ENCODE data around the gene SH3D21. TPM values are rescaled to one million over a fixed set of nuclear protein-coding genes. Genes with fewer than 3 reads are reported as not detected.

Gene SH3D21
- total RNA-seq, 1 experiment from 2014 or later, result 18.3 TPM

- Histone ChIP-seq H3K79me2 (ENCODE audit: insufficient read depth, low read length) (no peaks in the 10 kb centered on the region), H2BK20ac (ENCODE audit: low read depth, low read length, poor library complexity, severe bottlenecking) (no peak overlapping the region), H2AFZ (ENCODE audit: low read length) (no peak overlapping the region), H4K91ac (ENCODE audit: insufficient read length, low read depth, low read length) (no peak overlapping the region), H3K27me3 (ENCODE audit: insufficient read depth, low read length) (no peaks in the 10 kb centered on the region), H4K5ac (ENCODE audit: insufficient read length, low read depth, low read length) (no peak overlapping the region), H3K79me1 (ENCODE audit: insufficient read depth, low read depth, low read length, poor library complexity, severe bottlenecking) (no peaks in the 10 kb centered on the region), H3K4me2 (ENCODE audit: insufficient read depth, insufficient read length, low read length) (no peak overlapping the region), H2AK5ac (ENCODE audit: insufficient read length, low read length) (no peak overlapping the region), H3K9ac (ENCODE audit: extremely low read depth, insufficient read length, low read length) (no peak overlapping the region), H2BK15ac (ENCODE audit: low read depth, low read length) (no peak overlapping the region), H2BK120ac (ENCODE audit: low read depth, low read length, poor library complexity, severe bottlenecking) (no peak overlapping the region), H3K18ac (ENCODE audit: insufficient read length, low read depth, low read length) (no peak overlapping the region), H2BK12ac (ENCODE audit: insufficient read length, low read depth, low read length) (no peak overlapping the region), H3K9me3 (ENCODE audit: control insufficient read depth, low read depth, low read length) (no peaks in the 10 kb centered on the region), H3K14ac (ENCODE audit: insufficient read depth, low read length) (no peak overlapping the region), H3K4me1 (ENCODE audit: insufficient read depth, low read length) (no peaks in the 10 kb centered on the region), H4K20me1 (ENCODE audit: control insufficient read depth, insufficient read depth, insufficient read length) (peaks cover 5% of the 10 kb centered on the region), H2BK5ac (ENCODE audit: insufficient read length, low read length) (no peak overlapping the region), H3K27ac (ENCODE audit: insufficient read length, low read depth, low read length) (no peak overlapping the region), H3K4ac (ENCODE audit: low read depth, low read length) (no peak overlapping the region), H3T11ph (ENCODE audit: low read length) (no peak overlapping the region), H3K23me2 (ENCODE audit: insufficient read length, low read depth, low read length, poor library complexity, severe bottlenecking) (peaks cover 23% of the 10 kb centered on the region), H3K56ac (ENCODE audit: insufficient read length, low read depth, low read length) (no peak overlapping the region), H4K8ac (replicated peaks; ENCODE audit: insufficient read length, low read depth, low read length) (no peak overlapping the region), H3K23ac (ENCODE audit: insufficient read length, low read depth, low read length) (no peak overlapping the region)
- peaks cover 0 to 2% (median 0%) of the 10 kb centered on the region in 3 experiments; a peak in 2 of 7 replicates for H3K36me3 Mint-ChIP-seq (ENCODE audit: insufficient read depth in 1 of 3, low read depth in 3 of 3)
- TF ChIP-seq CTCF (conservative IDR thresholded peaks at IDR 0.05), result no peak
- peaks cover 19 to 20% of the 10 kb centered on the region in 2 experiments for H3K4me1 Mint-ChIP-seq
- H3K9me3 Mint-ChIP-seq, result no peaks in the 10 kb centered on the region; a peak in 1 of 5 replicates
- WGBS (ENCODE audit: extremely low coverage, insufficient read length, low lambda C conversion rate), result no CpG with 5 or more reads among the region's 6 CpGs
- H3K27me3 Mint-ChIP-seq (ENCODE audit: low read depth), result peaks cover 39% of the 10 kb centered on the region
- no peak for DNase-seq
- no peak overlapping the region for H3K27ac Mint-ChIP-seq
- H3K4me3 Mint-ChIP-seq, result no peak overlapping the region
Measured at GRCh38 chr1:36326499-36326898, 20.3 kb downstream of the SH3D21 start.

Measured in H9 (cell line).